Right cardiac atrium (tissue), 5 donors: ENCODE measurements around the gene PLAC9. TPM values are rescaled to one million over a fixed set of nuclear protein-coding genes. Genes with fewer than 3 reads are reported as not detected.

Experiments used
- ATAC-seq, 2 donors: fragments of 200-7000 bp; cut with Tn5 transposase; one replicate each; pipeline versions ENCODE4 v1.8.0 to v1.9.1; 2020; ENCODE audit warnings: moderate library complexity in 2 of 2, mild to moderate bottlenecking in 1 of 2
- DNase-seq, 3 donors: peaks; one replicate each; pipeline ENCODE4 v3.0.0-alpha.2; 2020
- H3K27ac ChIP-seq: one replicate; pipeline ENCODE4 v1.5.1; 2013; ENCODE audit warnings: mild to moderate bottlenecking, low read length, control low read depth, moderate library complexity
- H3K27me3 ChIP-seq: one replicate; pipeline ENCODE4 v1.6.1; 2013; ENCODE audit not compliant: control insufficient read depth, insufficient read depth
- H3K4me1 ChIP-seq: one replicate; pipeline ENCODE4 v1.6.1; 2013; ENCODE audit warnings: low read length; ENCODE audit not compliant: control insufficient read depth, insufficient read depth
- H3K4me3 ChIP-seq: one replicate; pipeline ENCODE4 v1.5.1; 2013; ENCODE audit warnings: low read length, control low read depth
- H3K9me3 ChIP-seq: one replicate; pipeline ENCODE4 v1.6.1; 2013; ENCODE audit warnings: low read length; ENCODE audit not compliant: control insufficient read depth
- WGBS: extraction: QIAGEN DNeasy Blood & Tissue Kit; methylation state at CpG from one replicate; pipeline ENCODE4 v1.1.7; 2013; 5-methylcytosine and 5-hydroxymethylcytosine counted together
- intact Hi-C, 4 donors: fragments of 100-400 bp; cut with DNase I; formaldehyde crosslinking; loops; one replicate each; pipeline versions ENCODE4 v1.11.0 to v1.14.0; 2022 to 2023
- polyA plus RNA-seq: library from polyadenylated mRNA; stranded (reverse); fragments of 200-250 nt; gene quantifications from one replicate; pipeline ENCODE4 v1.2.3, GENCODE V29; 2013
- total RNA-seq, 4 donors: library from RNA; stranded (reverse); fragmentation: NEBNext Ultra II Directional; extraction: Animal tissue kit (Norgen Biotek cat#: 25700); gene quantifications; one replicate each; pipeline ENCODE4 v1.2.1, GENCODE V29; 2021
- donor health status: healthy with polysubstance abuse.
- donor health status: DM: no; HTN: yes; CAD: no.
- donor health status: DM: no; HTN: no; CAD: no.
- donor health status: DM: no; HTN: yes; CAD: no; lungs with severe emphysema.
- donor health status: DM: yes; HTN: yes; CAD: no.

PLAC9 gene
- total and polyA plus RNA-seq, 5 donors: 47.5 to 92.2 (median 63.9) TPM

DNA sequence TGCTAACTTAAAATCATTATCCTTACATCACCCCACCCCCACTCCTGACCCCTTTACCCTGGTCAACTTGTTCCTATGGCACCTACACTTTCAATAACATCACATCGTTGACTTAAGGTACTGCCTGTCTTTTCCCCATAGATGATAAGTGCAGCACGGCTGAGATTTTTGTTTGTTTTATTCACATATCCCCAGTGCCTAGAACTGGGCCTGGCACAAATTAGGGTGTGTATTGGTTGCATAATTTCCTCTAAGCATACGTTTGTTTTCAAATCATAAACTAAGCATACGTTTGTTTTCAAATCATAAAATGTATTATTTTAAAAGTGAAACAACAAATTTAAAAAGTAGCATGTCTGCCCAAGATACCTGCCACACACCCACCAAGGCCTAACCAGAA lies 37.5 kb downstream of the PLAC9 start:
- WGBS: 58% methylated on average over 4 of the region's 4 CpGs
- intact Hi-C loops: no loop called here
- DNase-seq: no peak
- H3K4me1 ChIP-seq: peaks cover 36% of the 10 kb centered on the region
- H3K9me3 ChIP-seq: no peaks in the 10 kb centered on the region
- H3K27ac ChIP-seq: no peak overlapping the region
- no peak overlapping the region for H3K4me3 ChIP-seq
- no peak for ATAC-seq
- H3K27me3 ChIP-seq: no peaks in the 10 kb centered on the region

DNA sequence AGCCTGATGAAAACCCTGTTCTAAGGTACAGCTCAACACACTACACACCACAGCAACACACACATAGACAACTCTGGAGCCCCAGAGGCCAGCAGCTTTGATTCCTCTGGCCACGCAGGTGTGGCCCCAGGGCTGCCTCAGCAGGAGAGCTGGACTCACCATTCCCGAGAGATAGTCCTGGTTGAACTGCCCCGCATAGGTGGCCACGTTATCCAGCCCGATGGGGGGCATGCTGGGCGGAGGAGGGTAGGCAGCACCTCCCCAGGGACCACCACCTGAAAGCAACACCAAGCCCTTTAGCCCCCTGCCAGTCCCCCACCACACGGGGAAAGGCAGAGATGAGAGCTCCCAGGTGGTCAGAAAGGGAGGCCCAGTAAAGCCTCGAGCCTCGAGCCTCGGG lies 38.1 kb downstream of the PLAC9 start:
- ATAC-seq (no peak), DNase-seq (peak in 1 of 3 donors; percentile 5)
- peaks cover 34% of the 10 kb centered on the region for H3K4me1 ChIP-seq
- no peaks in the 10 kb centered on the region for H3K27me3 ChIP-seq
- no peaks in the 10 kb centered on the region for H3K9me3 ChIP-seq
- 91% methylated on average over 10 of the region's 10 CpGs for WGBS
- H3K27ac ChIP-seq: no peak overlapping the region
- no peak overlapping the region for H3K4me3 ChIP-seq
- intact Hi-C loops: no loop called here

DNA sequence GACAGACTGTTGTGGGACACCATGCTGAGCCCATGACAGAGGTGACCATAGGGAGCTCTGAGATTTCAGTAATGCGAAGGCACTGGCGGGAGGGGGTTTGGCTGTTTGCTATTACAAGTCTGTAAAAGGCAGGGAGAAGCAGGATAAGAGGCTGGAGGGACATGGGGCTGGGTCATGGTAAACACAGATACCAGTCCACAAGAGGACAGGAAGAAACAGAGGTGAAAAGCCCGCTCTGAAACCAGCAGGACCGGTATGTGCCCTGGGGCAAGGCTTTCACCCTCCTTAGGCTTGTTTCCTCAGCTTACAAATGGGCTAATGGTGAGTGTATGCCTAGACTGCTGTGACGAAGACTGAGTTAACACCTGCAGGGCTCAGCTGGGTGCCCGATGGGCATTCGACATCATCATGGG lies 38.7 kb downstream of the PLAC9 start:
- intact Hi-C loops: no loop called here
- no peaks in the 10 kb centered on the region for H3K27me3 ChIP-seq
- H3K4me1 ChIP-seq: peaks cover 31% of the 10 kb centered on the region
- ATAC-seq: no peak
- H3K9me3 ChIP-seq: no peaks in the 10 kb centered on the region
- no peak overlapping the region for H3K27ac ChIP-seq
- no peak overlapping the region for H3K4me3 ChIP-seq
- 94% methylated on average over 7 of the region's 7 CpGs for WGBS
- DNase-seq: peak in 1 of 3 donors; percentile 3

DNA sequence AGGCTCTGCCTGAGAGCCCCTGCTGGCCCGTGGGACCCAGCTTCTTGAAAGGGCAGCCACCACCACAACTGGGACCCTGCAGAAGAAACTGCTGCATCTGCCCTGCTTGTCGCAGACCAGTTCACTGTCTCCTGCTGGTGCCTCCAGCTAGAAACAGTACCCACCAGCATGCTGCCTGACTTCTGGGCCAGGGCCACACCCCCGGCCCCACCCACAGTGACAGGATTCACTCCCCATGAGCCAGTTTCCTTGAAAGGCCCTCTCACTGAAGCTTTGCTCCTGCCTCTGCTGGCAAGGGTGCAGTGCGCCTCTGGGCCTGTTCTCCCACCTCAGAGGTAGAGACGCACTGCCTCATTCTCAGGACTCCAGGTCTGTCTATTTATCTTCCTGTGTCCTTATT lies 40.4 kb downstream of the PLAC9 start:
- Histone ChIP-seq H3K4me1 (peaks cover 28% of the 10 kb centered on the region), H3K27me3 (no peaks in the 10 kb centered on the region), H3K4me3 (no peak overlapping the region), H3K9me3 (no peaks in the 10 kb centered on the region), H3K27ac (no peak overlapping the region)
- DNase-seq (peak in 2 of 3 donors; percentile 14 to 67), ATAC-seq (peak in 1 of 2 donors; percentile 5)
- WGBS: 77% methylated on average over 5 of the region's 5 CpGs
- intact Hi-C loops: no loop called here

DNA sequence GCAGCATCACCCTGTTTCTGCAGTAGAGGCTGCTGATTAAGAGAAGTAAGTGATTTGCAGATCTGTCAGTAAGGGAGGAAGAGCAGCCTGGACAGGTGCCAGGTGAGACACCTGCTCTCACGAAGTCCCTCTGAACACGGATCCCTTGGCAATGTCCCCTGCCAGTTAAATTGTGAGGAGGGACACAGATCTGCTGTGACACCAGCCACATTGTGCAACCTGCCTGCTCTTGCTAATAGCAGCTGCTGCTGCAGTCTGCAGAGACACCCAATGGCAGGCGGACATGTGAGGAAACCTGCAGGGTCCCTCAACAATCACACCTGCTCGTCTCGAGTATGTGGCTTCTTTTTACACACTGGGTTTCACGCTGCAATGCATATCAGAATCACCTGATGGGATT lies 40.9 kb downstream of the PLAC9 start:
- no peaks in the 10 kb centered on the region for H3K9me3 ChIP-seq
- intact Hi-C loops: no loop called here
- ATAC-seq (no peak), DNase-seq (peak in 1 of 3 donors; percentile 17)
- no peak overlapping the region for H3K27ac ChIP-seq
- no peaks in the 10 kb centered on the region for H3K27me3 ChIP-seq
- H3K4me3 ChIP-seq: no peak overlapping the region
- peaks cover 29% of the 10 kb centered on the region for H3K4me1 ChIP-seq
- 66% methylated on average over 6 of the region's 6 CpGs for WGBS

DNA sequence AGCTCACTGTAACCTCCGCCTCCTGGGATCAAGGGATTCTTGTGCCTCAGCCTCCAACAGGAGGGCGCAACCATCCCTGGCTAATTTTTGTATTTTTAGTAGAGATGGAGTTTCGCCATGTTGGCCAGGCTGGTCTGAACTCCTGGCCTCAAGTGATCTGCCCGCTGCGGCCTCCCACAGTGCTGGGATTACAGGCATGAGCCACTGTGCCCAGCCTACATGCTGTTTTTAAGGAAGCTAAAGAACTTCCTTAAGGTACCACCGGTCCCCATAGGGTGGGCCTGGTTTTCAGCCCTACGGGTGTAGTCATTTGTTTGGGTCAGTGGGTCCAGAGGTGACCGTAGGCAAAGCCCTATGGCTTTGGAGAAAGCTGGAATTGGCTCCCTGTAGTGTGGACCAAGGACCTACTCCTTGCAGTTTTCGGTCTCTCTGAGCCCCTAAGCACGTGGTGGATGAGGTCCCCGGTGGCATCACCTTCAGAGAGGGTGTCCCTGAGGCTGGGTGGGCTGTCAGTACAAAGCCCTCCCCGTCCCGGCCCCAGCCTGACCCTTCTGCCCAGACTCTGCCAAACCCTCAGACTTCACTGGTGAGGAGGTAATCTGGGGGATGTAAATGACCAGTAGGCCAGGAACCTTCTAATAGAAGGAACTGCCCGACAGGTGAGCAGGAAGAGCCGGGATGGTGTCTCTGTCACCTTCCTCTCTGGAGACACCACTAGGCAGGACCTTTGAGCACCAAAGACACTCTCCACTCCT lies 42.3 kb downstream of the PLAC9 start:
- intact Hi-C loops: no loop called here
- peaks cover 34% of the 10 kb centered on the region for H3K4me1 ChIP-seq
- ATAC-seq: no peak
- H3K9me3 ChIP-seq: no peaks in the 10 kb centered on the region
- no peak overlapping the region for H3K4me3 ChIP-seq
- WGBS: 96% methylated on average over 15 of the region's 15 CpGs
- DNase-seq: peak in 1 of 3 donors; percentile 8
- H3K27me3 ChIP-seq: no peaks in the 10 kb centered on the region
- H3K27ac ChIP-seq: no peak overlapping the region

DNA sequence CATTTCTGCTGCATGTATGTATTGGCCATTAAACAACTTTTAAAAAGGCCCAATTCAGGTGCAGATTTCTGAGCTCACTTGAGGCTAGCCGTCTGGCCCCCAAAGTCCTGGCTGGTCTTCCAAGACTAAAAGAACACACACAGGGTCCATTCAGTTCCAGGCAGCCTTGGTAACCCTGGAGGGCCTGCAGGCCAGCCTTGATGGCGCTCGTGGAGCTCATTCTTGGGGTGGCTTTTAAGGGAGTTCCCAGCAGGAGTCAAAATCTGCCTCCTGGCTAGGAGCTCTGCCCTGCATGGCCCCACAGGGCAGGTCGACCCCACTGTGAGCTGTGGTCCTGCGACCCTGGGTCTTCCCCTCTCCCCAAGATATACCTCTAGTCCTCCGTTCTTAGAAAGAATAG lies 44.0 kb downstream of the PLAC9 start:
- no peak overlapping the region for H3K4me3 ChIP-seq
- no peak overlapping the region for H3K27ac ChIP-seq

DNA sequence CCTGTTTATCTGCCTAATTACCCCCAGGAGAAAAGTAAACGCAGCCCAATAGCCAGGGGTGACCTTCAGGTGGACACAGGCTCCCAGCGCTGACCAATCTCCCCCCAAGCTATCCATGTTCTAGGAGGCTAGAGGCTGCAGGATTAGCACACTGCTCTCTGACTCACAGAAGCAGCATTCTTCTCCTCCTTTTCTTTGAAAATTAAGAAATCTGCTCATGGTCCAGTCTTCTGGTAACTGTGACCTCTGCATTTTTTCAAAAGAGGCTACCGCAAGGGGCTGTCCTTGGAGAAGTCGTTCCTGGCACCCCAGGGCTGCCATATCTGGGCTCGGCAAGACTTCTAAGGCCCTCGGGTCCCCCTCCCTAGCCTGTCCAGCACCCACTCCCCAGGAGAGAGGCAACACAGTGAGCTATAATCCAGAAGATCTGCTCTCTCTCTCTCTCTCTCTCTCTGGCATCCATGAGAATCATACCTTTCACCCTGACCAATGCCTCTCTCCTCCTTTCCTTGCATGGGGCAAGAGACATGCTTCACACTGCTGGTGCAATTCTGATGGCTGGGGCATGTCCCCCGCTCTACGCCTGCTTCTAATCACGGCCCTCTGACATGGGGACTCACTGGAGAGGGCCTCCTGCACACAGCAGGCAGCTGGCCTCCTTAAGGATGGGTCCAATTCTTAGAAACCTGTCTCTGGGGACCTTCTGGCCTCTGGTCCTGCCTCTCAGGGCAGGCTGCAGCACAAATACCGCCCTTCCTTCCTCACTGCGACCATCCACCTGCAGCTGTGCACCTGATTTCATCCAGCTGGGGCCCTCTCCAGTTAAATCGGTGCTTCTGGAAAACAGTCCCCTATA lies 45.5 kb downstream of the PLAC9 start:
- peaks cover 45% of the 10 kb centered on the region for H3K4me1 ChIP-seq
- ATAC-seq: peak; percentile 5 to 39
- H3K27ac ChIP-seq: peak overlapping the region; percentile 48

More for the DNA sequence above, 44.0 kb downstream of the PLAC9 start:
- H3K27me3 ChIP-seq: no peaks in the 10 kb centered on the region
- no peak for ATAC-seq
- no peaks in the 10 kb centered on the region for H3K9me3 ChIP-seq
- 82% methylated on average over 6 of the region's 6 CpGs for WGBS
- peaks cover 42% of the 10 kb centered on the region for H3K4me1 ChIP-seq
- intact Hi-C loops: no loop called here
- DNase-seq: no peak

DNA sequence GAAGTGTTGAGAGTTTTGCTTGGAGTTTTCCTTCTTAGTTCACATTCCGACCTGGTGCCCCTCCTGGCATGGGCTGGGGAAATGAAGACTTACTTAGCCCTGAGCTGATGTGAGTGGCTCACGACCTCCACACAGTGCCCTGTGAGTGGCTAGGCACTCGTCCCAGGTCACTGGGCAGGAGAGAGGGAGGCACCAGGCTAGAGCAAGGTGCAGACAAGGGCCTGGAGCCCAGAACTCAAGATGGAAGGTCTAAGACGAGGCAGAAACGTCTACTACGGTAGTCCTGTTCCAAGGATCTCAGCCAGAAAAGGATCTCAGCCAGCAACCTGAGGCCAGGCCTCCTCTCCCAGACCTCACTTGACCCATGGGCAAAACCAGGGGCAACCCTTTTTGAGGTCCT lies 50.5 kb downstream of the PLAC9 start:
- intact Hi-C loops: no loop called here
- Histone ChIP-seq H3K27me3 (no peaks in the 10 kb centered on the region), H3K4me1 (peaks cover 58% of the 10 kb centered on the region), H3K4me3 (no peak overlapping the region), H3K9me3 (no peaks in the 10 kb centered on the region), H3K27ac (peak overlapping the region; percentile 54)
- DNase-seq (peak in 2 of 3 donors; percentile 11 to 39), ATAC-seq (no peak)
- 48% methylated on average over 6 of the region's 6 CpGs for whole genome bisulfite sequencing

More for the DNA sequence above, 45.5 kb downstream of the PLAC9 start:
- WGBS: 75% methylated on average over 12 of the region's 12 CpGs
- intact Hi-C loops: no loop called here
- Histone ChIP-seq H3K4me3 (no peak overlapping the region), H3K27me3 (no peaks in the 10 kb centered on the region), H3K9me3 (no peaks in the 10 kb centered on the region)
- DNase-seq: peak in 2 of 3 donors; percentile 12 to 16

DNA sequence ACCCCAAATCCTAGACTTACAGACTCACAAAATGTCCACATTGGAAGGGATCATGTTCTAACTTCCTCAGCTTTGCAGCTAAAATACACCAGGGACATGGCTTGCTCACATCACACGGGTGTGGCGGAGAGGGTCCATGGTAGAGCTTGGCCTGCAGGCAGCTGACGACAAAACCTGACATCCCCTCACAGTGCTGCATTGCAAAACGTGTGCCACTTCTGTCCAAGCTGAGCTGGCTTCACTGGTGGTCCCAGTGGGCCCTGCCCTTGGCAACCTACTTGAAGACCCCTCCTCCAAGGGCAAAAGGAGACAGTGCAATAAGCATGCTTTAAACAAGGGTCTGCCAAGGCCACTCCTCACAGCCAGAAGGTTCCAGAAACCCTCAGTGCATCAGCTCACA lies 50.9 kb downstream of the PLAC9 start:
- Histone ChIP-seq H3K4me1 (peaks cover 56% of the 10 kb centered on the region), H3K4me3 (no peak overlapping the region), H3K27me3 (no peaks in the 10 kb centered on the region), H3K9me3 (no peaks in the 10 kb centered on the region), H3K27ac (peak overlapping the region; percentile 54)
- intact Hi-C loops: no loop called here
- ATAC-seq (no peak), DNase-seq (peak; percentile 28 to 48 (median 42))
- 59% methylated on average over 4 of the region's 4 CpGs for WGBS

DNA sequence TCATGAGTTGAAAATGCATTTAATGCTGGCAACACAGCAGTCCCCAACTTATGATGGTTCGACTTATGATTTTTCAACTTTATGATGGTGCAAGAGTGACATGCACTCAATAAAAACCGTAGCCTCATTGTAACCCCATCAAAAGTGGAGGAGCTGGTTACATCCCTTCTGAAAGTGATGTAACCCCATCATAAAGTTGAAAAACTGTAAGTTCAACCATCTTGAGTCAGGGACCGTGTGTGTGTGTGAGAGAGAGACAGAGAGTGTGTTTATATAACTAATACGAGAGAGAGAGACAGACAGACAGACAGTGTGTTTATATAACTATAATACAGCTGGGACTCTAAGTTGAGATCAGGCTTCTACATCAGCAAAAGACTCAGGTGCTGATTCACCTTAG lies 51.8 kb downstream of the PLAC9 start:
- Histone ChIP-seq H3K27ac (peak overlapping the region; percentile 91), H3K27me3 (no peaks in the 10 kb centered on the region), H3K4me1 (peaks cover 56% of the 10 kb centered on the region), H3K4me3 (no peak overlapping the region), H3K9me3 (no peaks in the 10 kb centered on the region)
- intact Hi-C loops: no loop called here
- WGBS: 76% methylated on average over 4 of the region's 4 CpGs
- ATAC-seq (no peak), DNase-seq (no peak)
